ENCODE data around the gene NHLRC1. TPM values are rescaled to one million over a fixed set of nuclear protein-coding genes. Genes with fewer than 3 reads are reported as not detected.

NHLRC1 gene
- 0.23 and 0.24 TPM in 2 replicates for total RNA-seq

GRCh38 chr6:18122128-18123093 is at the start of gene NHLRC1:
NHLRC1 (minus strand) TSS chr6:18122677; CDS start chr6:18122606, 71 bp downstream.
- Mint-ChIP-seq H3K4me1 (ENCODE audit: low read depth) (peaks cover 8% of the 10 kb centered on the region), H3K4me3 (peak within 1 kb of the TSS; percentile 72), H3K36me3 (ENCODE audit: low read depth) (no peaks in the 10 kb centered on the region), H3K27me3 (ENCODE audit: insufficient read depth) (peaks cover 54% of the 10 kb centered on the region), H3K9me3 (no peaks in the 10 kb centered on the region), H3K27ac (peak within 1 kb of the TSS; percentile 62)
- DNase-seq (ENCODE audit: low spot score) = peak; percentile 62
- intact Hi-C loops (cut with micrococcal nuclease) = loop anchor here (2.0 to 10.0 kb wide), 8 partner anchors 32 to 966 kb away; partner anchors contain the start of genes DEK, KDM1B, NUP153 and TPMT

- Mint-ChIP-seq H3K27ac (no peak overlapping the region), H3K36me3 (ENCODE audit: low read depth) (peaks cover 25% of the 10 kb centered on the region), H3K9me3 (peaks cover 9% of the 10 kb centered on the region), H3K4me1 (ENCODE audit: low read depth) (no peaks in the 10 kb centered on the region), H3K27me3 (ENCODE audit: insufficient read depth) (peaks cover 2% of the 10 kb centered on the region), H3K4me3 (no peak overlapping the region)
- no peak for DNase-seq (ENCODE audit: low spot score)
- intact Hi-C loops (cut with micrococcal nuclease) = no loop called here
These were observed 49.4 kb upstream of the NHLRC1 start for GRCh38 chr6:18171871-18172270.

GRCh38 chr6:18168264-18168663 is 45.8 kb upstream of the NHLRC1 start:
- intact Hi-C loops (cut with micrococcal nuclease) = no loop called here
- peaks cover 9% of the 10 kb centered on the region for H3K9me3 Mint-ChIP-seq
- no peak overlapping the region for H3K4me3 Mint-ChIP-seq
- DNase-seq (ENCODE audit: low spot score) = no peak
- H3K36me3 Mint-ChIP-seq (ENCODE audit: low read depth) = peaks cover 13% of the 10 kb centered on the region
- H3K4me1 Mint-ChIP-seq (ENCODE audit: low read depth) = no peaks in the 10 kb centered on the region
- H3K27me3 Mint-ChIP-seq (ENCODE audit: insufficient read depth) = no peaks in the 10 kb centered on the region
- H3K27ac Mint-ChIP-seq = no peak overlapping the region

DNA sequence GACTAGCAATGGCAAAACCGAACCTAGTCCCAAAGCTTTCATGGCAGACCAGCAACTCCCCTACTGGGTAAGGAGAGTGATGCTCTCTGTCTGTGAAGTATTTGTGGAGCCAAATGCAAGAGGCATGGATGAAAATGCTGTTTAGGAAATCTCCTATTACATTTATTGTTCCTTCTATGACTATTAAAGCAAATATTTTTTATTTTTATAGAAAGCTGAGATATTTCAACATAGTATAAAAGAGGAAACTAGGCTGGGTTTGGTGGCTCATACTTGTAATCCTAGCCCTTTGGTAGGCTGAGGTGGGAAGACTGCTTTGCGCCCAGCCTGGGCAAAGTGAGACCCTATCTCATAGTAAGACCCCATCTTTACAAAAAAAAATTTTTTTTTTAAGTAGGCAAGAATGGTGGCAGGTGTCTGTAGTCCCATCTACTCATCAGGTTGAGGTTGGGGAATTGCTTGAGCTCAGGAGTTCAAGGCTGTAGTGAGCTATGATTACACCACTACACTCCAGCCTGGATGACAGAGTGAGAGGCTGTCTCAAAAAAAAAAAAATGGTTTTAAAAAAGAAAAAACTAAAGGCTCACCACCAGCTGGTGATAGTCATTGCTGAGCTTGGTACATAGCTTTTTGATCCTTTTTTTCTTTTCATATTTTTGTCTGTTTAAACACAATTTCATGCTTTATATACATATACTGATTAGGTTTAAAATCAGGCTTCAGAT is 44.0 kb upstream of the NHLRC1 start:
- Mint-ChIP-seq H3K36me3 (ENCODE audit: low read depth) (peaks cover 15% of the 10 kb centered on the region), H3K27me3 (ENCODE audit: insufficient read depth) (no peaks in the 10 kb centered on the region)
- intact Hi-C loops (cut with micrococcal nuclease) = no loop called here

DNA sequence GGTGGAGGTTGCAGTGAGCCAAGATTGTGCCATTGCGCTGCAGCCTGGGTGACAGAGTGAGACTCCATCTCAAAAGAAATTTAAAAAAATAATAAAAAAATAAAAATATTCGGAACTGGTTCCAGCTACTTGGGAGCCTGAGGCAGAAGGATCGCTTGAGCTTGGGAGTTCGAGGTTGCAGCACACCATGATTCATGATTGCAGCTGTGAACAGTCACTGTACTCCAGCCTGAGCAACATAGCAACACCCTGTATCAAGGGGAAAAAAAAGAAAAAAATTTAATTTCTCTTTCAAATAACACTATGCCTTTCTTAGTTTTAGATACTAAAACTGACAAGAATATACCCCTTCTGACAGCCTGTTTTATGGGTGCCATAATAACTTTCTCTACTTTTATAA is 43.3 kb upstream of the NHLRC1 start:
- intact Hi-C loops (cut with micrococcal nuclease) = no loop called here
- no peak for DNase-seq (ENCODE audit: low spot score)
- peaks cover 9% of the 10 kb centered on the region for H3K9me3 Mint-ChIP-seq
- H3K27ac Mint-ChIP-seq = no peak overlapping the region
- no peaks in the 10 kb centered on the region for H3K27me3 Mint-ChIP-seq (ENCODE audit: insufficient read depth)
- H3K36me3 Mint-ChIP-seq (ENCODE audit: low read depth) = peaks cover 16% of the 10 kb centered on the region
- H3K4me1 Mint-ChIP-seq (ENCODE audit: low read depth) = peaks cover 9% of the 10 kb centered on the region
- no peak overlapping the region for H3K4me3 Mint-ChIP-seq

More for the DNA sequence above, 44.0 kb upstream of the NHLRC1 start:
- Mint-ChIP-seq H3K4me3 (no peak overlapping the region), H3K9me3 (peaks cover 9% of the 10 kb centered on the region), H3K27ac (no peak overlapping the region), H3K4me1 (ENCODE audit: low read depth) (peaks cover 2% of the 10 kb centered on the region)
- DNase-seq (ENCODE audit: low spot score) = no peak

GRCh38 chr6:18162401-18162800 is 39.9 kb upstream of the NHLRC1 start:
- Mint-ChIP-seq H3K9me3 (no peaks in the 10 kb centered on the region), H3K4me1 (ENCODE audit: low read depth) (peaks cover 10% of the 10 kb centered on the region), H3K27me3 (ENCODE audit: insufficient read depth) (no peaks in the 10 kb centered on the region), H3K4me3 (no peak overlapping the region), H3K36me3 (ENCODE audit: low read depth) (peaks cover 12% of the 10 kb centered on the region), H3K27ac (no peak overlapping the region)
- DNase-seq (ENCODE audit: low spot score) = no peak
- intact Hi-C loops (cut with micrococcal nuclease) = no loop called here

DNA sequence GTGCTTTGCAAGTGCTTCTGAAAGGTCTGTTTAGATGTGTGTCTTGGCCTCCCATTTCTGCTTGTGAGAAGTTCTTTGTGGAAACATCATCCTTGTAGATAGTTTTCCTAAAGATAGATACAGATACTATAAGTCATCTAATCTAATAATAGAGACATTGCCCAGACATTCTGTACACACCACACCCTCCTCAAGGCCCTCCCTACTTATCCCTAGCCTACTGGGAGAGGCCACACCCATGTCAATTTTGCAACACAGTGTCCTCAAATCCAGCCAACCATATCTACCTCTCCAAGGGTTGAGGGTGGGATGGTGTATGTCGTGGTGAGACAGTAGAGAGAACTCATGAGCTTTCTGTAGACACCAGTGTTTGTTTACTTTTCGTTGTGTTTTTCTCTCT is 39.0 kb upstream of the NHLRC1 start:
- Mint-ChIP-seq H3K4me1 (ENCODE audit: low read depth) (peaks cover 11% of the 10 kb centered on the region), H3K27ac (no peak overlapping the region), H3K4me3 (no peak overlapping the region), H3K9me3 (no peaks in the 10 kb centered on the region), H3K36me3 (ENCODE audit: low read depth) (peaks cover 12% of the 10 kb centered on the region), H3K27me3 (ENCODE audit: insufficient read depth) (peaks cover 2% of the 10 kb centered on the region)
- DNase-seq (ENCODE audit: low spot score) = no peak
- intact Hi-C loops (cut with micrococcal nuclease) = no loop called here

- Mint-ChIP-seq H3K27ac (no peak overlapping the region), H3K4me1 (ENCODE audit: low read depth) (peaks cover 16% of the 10 kb centered on the region), H3K9me3 (no peaks in the 10 kb centered on the region), H3K4me3 (no peak overlapping the region), H3K36me3 (ENCODE audit: low read depth) (peaks cover 15% of the 10 kb centered on the region), H3K27me3 (ENCODE audit: insufficient read depth) (peaks cover 2% of the 10 kb centered on the region)
- DNase-seq (ENCODE audit: low spot score) = no peak
- intact Hi-C loops (cut with micrococcal nuclease) = no loop called here
These were observed 38.4 kb upstream of the NHLRC1 start for GRCh38 chr6:18160911-18161310.

- peaks cover 27% of the 10 kb centered on the region for H3K4me1 Mint-ChIP-seq (ENCODE audit: low read depth)
- H3K36me3 Mint-ChIP-seq (ENCODE audit: low read depth) = peaks cover 9% of the 10 kb centered on the region
- intact Hi-C loops (cut with micrococcal nuclease) = loop anchor here (1.0 to 5.0 kb wide), 6 partner anchors 33 to 555 kb away; partner anchors contain the start of genes FAM8A1, NHLRC1 and NUP153
- peaks cover 9% of the 10 kb centered on the region for H3K27me3 Mint-ChIP-seq (ENCODE audit: insufficient read depth)
- H3K9me3 Mint-ChIP-seq = no peaks in the 10 kb centered on the region
- peak; percentile 30 for DNase-seq (ENCODE audit: low spot score)
- H3K4me3 Mint-ChIP-seq = peak overlapping the region; percentile 92
- peak overlapping the region; percentile 67 for H3K27ac Mint-ChIP-seq
These were observed 33.5 kb upstream of the NHLRC1 start for GRCh38 chr6:18155864-18156421.

DNA sequence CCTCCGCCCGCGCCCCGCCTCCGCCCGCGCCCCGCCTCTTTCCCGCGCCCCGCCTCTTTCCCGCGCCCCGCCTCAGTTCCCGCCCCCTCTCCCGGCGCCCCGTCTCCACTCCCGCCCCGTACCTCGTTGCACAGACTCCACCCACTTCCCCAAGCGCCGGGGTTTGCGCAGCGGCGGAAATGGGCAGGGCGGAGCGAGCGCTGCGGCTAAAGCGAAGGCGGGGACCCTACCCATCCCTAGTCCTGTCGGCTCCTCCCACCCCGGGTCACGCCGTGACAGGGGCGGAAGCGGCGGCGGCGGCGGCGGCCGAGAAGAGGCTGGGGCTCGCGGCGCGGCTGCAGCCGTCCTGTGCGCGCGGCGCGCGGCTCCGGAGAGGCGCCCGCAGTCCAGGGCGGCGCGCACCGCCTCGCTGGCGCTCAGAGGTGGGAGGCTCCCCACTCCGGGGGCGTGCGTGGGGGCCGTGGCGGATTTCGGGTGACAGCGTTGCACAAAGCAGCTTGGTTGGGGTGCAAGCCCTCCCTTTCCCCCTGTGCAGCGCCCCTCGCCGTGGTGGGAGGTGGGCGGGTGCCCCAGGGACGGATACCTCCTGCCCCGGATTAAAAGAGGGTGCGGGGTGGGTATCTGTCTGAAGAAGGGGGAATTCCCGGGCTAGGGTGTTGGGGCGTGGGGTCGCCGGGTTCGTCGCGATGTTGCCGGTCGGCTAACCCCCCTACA is 32.8 kb upstream of the NHLRC1 start, which contains the start of gene KDM1B:
KDM1B (plus strand) TSS at position 273 of the 714 bp plus-strand sequence. CDS start 4,474 bp downstream, outside the sequence.
- H3K9me3 Mint-ChIP-seq = no peaks in the 10 kb centered on the region

DNA sequence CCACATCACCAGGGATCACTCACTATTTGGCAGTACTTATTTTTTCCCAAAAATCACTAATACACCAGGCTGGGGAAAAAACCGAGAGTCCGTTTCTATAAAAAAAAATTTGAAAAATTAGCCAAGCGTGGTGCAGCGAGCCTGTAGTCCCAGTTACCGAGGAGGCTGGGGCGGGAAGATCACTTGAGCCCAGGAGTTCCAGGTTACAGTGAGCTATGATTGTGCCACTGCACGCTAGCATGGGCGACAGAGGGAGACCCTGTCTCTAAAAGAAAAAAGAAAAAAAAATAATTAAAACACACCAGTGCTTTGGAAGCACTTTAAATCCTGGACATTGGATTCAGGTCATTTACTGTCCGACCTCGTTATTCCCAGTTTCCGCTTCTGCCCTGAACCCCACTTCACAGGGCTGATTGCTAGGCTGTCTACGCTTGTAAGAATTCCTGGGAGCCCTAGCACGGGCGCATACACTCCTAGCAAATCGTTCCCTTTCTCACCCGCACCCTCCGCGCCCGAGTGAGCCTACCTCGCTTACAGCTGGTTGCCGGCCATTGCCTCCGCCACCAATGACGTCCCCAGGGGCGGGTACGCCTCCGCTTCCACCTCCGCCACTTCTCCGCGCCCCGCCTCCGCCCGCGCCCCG is 32.2 kb upstream of the NHLRC1 start, which contains the start of gene TPMT:
TPMT (minus strand) TSS at position 571 of the 643 bp plus-strand sequence. CDS start 5,950 bp downstream, outside the sequence.
- H3K4me1 Mint-ChIP-seq (ENCODE audit: low read depth) = peaks cover 24% of the 10 kb centered on the region
- peak within 1 kb of the TSS; percentile 92 for H3K27ac Mint-ChIP-seq
- DNase-seq (ENCODE audit: low spot score) = no peak
- no peaks in the 10 kb centered on the region for H3K9me3 Mint-ChIP-seq
- peaks cover 9% of the 10 kb centered on the region for H3K27me3 Mint-ChIP-seq (ENCODE audit: insufficient read depth)
- peak within 1 kb of the TSS; percentile 92 for H3K4me3 Mint-ChIP-seq
- peaks cover 4% of the 10 kb centered on the region for H3K36me3 Mint-ChIP-seq (ENCODE audit: low read depth)
- intact Hi-C loops (cut with micrococcal nuclease) = loop anchor here (1.0 to 5.0 kb wide), 6 partner anchors 32 to 554 kb away; partner anchors contain the start of genes FAM8A1, NHLRC1 and NUP153

More for the DNA sequence above, 32.8 kb upstream of the NHLRC1 start, which contains the start of gene KDM1B:
- peak within 1 kb of the TSS; percentile 92 for H3K27ac Mint-ChIP-seq
- H3K4me1 Mint-ChIP-seq (ENCODE audit: low read depth) = peaks cover 24% of the 10 kb centered on the region
- peaks cover 9% of the 10 kb centered on the region for H3K27me3 Mint-ChIP-seq (ENCODE audit: insufficient read depth)
- peak; percentile 99 for DNase-seq (ENCODE audit: low spot score)
- H3K4me3 Mint-ChIP-seq = peak within 1 kb of the TSS; percentile 92
- H3K36me3 Mint-ChIP-seq (ENCODE audit: low read depth) = peaks cover 9% of the 10 kb centered on the region
- intact Hi-C loops (cut with micrococcal nuclease) = loop anchor here (1.0 to 5.0 kb wide), 6 partner anchors 33 to 555 kb away; partner anchors contain the start of genes FAM8A1, NHLRC1 and NUP153

Measured in activated T-helper 1 cell treated with anti-CD3 and anti-CD28 coated beads, Interleukin-12 subunit alpha, Interleukin-12 subunit beta, Interleukin-2, Interleukin-4 antibody, amounts not matched to agents 30 ng/mL and 10 ng/mL and 1 ng/mL, durations not matched to agents 14 hours and 24 hours and 36 hours (primary cell).